Fibroblast of skin of left biceps (primary cell): ENCODE results near the gene MRPL43.
"Not testable (repeated sequence)": the region's sequence is repeated elsewhere in the genome, so short reads cannot be mapped to it uniquely, and the experiment has no call there.

Source experiments
- DNase-seq, 2 experiments: peaks; one replicate each; pipeline ENCODE4 v3.0.0-alpha.2; 2013; ENCODE audit warnings: low read depth in 2 of 2

MRPL43 gene

DNA sequence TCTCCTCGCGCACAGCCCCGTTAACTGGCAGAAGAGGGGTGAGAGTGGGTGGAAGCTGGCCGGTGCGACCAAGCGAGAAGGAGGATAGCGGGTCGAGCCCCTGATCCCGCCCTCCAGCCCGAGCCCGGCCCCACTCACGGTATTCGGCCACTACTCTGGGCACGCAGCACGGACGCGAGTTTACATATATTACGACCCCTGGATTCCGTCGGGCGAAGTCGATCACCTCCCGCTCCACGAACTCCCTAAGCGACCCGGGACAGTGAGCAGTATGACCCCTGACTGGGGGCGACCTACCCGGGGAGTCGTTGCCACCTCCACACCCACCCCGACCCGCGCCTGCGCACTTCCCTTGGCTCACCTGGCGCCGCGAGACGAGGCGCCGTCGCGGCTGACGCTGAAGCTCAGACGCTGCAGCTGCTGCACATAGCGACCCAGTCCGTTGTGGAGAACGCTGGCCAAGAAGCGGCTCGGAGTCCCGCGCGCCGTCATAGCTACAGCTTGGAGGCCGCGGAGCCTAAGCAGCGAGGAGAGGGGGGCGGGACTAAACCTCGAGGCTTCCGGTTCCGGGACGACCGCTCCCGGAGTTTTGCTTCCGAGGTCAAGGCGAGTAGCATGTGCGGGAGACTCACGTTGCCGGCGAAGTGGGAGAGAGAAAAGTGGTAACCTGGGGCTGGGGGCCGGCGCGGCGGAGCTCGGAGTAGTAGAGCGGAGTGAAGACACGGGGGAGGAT lies at the start of gene MRPL43, which contains the start of gene TWNK:
Gene MRPL43 (minus strand): TSS at position 546 of the 733 bp plus-strand sequence. CDS start 54 bp downstream, at position 492.
Gene TWNK (plus strand): TSS at position 592 of the 733 bp plus-strand sequence. CDS start 668 bp downstream, outside the sequence.
- peak in 1 of 2 experiments; percentile 30 for DNase-seq

DNA sequence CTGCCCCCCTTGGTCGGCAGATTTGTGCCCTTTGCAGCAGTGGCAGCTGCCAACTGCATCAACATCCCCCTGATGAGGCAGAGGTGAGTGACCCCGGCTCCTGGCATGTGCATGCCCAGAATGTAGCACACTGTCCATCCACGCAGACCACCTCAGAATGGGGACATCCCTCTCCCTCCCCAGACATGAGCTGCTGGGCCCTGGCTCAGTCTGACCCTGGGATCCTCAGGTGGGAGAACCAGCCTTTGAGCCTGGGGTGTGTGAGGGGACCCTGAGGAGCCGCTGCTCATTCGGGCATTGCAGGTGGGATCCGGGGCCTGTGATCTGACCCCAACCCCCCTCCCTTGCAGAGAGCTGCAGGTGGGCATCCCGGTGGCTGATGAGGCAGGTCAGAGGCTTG lies 49.4 kb upstream of the MRPL43 start:
- no peak for DNase-seq

DNA sequence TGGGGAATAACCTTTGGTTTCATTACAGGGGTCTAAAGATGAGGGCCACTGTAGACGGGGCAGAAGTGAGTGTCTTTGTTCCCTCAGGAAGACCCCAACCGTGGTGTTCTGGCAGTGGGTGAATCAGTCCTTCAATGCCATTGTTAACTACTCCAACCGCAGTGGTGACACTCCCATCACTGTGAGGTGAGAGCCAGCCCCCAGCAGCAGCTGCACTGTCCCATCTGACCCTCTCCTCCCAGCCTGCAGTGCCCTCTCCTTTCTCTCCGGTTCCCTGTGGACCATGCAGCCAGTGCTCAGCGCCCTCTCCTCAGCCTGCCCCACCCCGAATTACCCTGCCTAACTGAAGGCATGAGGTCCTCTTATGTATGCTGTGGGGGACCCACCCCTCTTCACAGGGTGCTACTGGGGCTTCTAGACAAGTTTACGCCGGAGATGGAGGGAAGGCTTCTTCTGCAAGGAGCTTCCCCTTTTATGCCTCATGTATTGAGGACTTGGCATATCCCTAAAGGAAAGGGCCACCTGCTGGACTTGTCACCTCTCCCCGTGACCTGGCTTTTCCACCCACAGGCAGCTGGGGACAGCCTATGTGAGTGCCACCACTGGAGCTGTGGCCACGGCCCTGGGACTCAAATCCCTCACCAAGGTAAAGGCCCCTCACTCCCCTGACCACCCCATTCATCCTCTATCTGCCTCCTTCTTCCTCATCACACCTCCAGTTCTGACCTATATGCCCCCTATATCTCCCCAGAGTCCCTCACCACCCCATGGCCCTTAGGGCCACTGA lies 48.8 kb upstream of the MRPL43 start:
- DNase-seq, result no peak

DNA sequence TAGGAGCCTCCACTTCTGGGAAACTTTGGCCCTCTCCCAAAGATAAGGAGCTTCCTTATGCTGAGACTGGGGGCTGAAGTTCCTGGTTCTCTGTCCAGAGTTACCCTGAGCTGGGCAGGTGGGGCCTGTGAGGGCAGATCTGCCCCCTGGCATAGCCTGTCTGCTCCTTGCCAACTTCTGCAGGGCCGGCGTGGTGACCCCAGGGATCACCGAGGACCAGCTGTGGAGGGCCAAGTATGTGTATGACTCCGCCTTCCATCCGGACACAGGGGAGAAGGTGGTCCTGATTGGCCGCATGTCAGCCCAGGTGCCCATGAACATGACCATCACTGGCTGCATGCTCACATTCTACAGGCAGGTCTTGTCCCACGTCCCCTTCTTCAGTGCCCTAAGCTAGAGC lies 48.0 kb upstream of the MRPL43 start:
- DNase-seq, result no peak

DNA sequence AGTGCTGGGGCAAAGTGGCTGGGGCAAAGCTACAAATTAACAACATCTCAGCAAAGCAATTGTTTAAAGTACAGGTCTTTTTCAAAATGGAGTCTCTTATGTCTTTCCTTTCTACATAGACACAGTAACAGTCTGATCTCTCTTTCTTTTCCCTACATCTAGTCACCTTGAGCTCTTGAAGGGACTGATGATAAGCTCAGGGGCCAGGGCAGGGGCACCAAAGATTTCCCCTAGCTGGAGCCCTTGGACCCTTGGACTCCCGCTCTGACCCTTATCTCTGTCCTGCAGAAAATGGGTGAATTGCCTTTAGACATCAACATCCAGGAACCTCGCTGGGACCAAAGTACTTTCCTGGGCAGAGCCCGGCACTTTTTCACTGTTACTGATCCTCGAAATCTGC lies 47.1 kb upstream of the MRPL43 start:
- DNase-seq, result not testable (repeated sequence)

DNA sequence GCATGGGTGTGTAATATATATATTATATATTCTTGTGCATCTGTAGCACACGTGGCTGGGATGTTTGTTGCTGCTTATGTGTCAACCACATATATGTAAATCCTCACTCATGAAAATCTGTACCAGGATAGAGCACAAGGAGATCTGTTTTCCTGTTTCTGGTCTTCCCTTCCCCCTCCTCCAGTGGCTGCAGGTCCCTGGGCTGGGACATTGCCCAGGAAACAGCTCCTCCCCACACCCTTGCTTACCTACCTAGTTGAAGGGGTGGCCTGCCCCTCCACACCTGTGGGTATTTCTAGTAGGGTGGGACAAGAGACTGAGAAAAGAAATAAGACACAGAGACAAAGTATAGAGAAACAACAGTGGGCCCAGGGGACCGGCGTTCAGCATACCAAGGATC lies 46.0 kb upstream of the MRPL43 start:
- DNase-seq, result no peak

DNA sequence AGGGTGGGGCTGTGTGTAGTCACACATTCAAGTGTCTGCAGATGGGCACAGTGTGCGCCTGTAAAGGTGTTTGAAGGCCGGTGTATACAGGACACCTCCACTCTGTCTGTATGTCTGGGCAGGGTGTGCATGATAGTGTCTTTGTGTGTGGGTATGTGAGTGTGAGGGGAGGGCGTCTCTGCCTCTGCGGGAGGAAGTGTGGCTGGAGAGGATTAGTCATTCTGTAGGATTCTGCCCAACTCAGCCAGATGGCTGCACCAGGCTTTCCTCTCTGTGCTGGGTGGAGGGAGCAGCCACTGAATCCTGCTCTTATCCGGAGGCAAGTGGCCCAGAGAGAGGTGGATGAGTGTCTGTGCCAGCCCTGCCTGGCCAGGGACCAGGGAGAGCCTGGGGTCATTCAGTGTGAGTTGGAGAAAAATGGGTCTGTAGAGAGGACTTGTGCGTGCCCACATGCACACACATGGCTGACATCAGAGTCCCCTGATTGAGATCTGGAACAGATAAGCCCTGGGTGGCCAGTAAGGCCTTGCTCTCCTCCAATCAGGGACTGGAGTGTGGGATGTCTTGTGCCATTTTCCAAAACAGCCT lies 45.4 kb upstream of the MRPL43 start:
- DNase-seq, result peak; percentile 59 to 69

DNA sequence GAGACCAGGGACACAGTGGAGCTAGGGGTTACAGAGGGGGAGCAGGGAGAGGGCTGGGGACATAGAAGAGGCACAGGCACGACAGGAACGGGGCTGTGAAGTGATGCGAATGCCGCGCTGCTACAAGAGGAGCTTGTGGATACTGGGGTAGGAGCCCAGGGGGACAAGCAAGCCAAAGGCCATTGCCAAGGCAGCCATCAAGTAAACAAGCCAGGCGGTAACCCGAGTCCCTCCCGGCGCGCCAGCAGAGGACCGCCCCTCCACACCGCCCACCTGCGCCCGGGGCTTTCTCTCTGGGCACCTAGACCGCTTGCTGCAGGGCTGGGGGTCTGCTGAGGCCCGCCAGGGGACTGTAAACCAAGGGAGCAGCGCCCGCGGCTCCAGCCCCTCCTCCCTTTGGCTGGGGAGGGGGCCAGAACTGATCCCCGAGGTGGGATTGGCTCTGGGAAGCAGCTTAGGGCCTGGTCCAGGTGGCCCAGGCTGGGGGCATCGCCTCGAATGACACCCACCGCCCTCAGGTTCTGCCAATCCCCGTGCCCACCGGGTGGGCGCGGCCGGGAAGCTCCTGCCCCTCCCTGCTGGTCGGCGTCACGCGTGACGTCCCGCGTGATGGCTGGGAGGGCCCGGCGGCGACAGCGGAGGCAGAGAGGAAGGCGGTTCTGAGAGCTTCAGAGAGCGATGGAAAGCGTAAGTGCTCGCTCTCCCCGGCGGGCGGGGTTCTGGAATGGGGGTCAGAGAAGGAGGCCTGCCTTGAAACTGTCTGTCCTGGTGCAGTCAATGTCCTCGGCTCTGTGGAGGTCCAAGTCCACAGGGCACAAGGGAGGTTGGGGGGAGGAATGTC lies 44.7 kb upstream of the MRPL43 start:
- no peak for DNase-seq

DNA sequence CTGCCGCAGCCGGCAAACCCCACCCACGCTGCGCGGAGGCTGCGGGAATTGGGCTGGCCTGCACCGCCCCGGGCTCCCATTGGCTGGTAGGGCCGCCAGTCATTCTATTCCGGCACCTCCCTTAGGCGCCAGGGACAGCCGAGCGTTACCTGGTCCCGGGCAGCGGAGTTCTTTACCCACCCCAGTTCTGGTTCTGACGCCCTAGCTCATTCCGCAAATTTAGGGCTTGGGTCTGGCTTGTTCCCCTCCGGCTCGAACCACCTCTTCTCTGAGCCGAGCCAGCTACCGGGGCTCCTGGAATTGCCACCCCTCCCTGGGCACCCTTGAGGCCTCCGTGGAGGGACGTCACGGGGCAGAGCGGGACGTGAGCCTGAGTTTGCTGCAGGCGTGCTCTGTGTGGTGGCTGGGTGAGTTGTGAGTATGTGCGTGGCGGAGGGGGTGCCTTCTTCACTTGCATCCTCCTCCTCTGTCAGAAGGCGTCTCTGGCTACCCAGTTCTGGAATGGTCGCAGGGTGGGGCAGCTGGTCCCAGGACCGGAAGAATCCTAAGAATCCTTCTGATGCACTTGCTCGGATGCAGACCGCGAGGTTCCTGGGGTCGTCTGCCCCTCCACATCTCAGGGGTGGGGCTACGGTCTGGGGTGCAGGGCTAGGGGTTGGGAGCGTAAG lies 44.0 kb upstream of the MRPL43 start, which contains the start of the genes PDZD7 and SFXN3:
Gene PDZD7 (minus strand): TSS at position 2 of the 668 bp plus-strand sequence. CDS start 910 bp downstream, outside the sequence.
Gene SFXN3 (plus strand): TSS at position 107 of the 668 bp plus-strand sequence. CDS start 3,461 bp downstream, outside the sequence.
- peak; percentile 81 to 88 for DNase-seq

DNA sequence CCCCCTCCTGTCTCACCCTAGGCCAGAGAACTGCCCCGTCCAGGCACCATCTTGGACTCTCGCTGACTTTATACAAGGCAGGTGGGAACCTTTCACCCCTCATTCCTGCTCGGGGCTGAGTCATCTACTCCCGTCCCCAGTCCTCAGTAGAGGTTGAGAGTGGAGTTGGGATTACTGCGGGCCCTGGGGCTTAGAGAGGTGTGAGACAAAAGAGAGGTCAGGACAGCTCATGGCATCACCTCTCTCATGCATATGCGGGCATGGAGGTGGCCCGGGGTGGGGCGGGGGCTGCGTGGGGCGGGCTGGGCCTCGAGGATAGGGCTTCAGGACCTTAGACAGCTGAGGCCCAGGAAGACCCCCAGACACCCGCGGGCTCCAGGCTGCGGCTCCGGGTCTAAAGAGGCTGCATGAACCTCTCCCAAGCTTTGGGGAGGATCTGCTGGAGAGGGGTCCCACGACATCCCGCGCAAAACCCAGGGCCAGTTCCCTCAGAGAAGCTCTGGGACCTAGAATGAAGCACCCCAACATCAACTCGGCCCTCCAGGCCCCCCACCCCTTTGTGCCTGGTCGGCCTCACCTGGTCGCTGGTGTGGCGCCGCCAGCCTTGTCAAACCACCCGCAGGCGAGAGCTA lies 43.3 kb upstream of the MRPL43 start:
- DNase-seq, result no peak

DNA sequence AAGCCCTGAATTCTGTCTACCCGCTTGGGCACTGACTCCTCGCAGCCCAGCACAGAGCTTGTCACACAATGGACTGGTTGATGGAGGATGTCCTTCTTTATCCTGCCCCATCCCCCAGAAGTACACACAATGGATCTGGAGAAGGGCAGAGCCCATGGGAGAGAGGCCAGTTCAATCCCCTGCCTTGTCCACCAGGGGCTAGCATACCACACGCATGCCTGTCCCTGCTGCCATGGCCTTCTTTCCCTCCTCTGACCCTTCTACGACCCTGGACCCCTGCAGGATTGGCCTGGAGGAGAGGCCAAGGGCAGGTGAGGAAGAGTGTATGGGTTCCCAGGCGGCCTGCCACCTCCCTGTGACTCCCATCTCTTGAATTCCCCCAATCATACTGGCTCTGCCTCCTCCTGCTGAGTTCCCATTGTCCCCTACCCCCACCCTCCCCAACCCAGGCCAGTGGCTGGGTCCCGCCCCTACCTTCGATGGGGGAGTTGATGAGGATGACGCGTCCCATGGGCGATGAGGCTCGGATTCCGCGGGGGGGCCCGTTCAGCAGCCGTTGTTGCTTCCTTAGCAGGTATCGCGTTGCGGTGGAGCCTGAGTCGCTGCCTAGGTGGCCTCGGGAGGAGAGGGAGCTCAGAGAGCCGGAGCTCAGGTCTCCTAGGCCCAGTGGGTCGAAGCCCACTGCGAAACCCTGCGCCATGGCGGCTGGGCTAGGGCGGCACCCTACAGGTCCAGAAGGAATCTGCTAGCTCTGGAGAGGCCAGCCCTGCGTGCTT lies 42.4 kb upstream of the MRPL43 start:
- DNase-seq, result no peak

DNA sequence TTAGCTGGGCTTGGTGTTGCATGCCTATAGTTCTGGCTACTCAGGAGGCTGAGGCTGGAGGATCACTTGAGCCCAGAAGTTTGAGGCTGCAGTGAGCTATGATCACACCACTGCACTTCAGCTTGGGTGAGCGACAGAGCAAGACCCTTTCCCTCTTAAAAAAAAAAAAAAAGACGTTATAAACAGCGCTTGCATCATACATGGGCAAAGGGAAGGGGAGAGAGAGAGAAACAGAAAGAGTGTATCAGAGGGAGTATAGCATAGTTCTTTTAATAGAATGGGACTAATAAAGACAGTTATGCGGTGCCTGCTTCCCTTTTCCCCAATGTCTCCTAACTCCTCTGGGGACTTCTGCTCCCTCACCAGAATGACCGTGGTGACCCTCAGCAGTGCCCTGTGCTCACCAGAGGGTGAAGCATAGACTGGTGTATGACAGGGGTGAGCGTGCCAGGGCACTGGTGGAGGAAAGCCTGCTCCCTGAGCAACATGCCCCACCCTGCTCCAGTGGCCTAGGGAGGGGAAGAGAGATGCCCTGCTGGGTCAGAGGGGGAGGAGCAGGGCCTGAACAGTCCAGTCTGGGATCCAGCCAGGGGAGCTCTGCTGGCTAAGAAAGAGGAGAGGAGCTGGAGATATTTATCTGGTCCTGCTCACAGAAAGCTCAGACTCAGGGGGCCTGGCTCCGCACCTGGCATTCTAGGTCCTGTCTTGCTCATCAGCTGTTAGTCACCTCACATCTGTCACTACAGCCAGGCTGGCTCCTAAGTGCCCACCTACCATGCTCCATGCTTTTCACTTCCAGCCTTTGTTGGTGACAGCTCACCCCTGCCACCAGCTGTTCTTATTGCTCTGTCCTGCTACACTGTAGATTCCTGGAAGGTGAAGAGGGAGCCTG lies 41.4 kb upstream of the MRPL43 start:
- no peak for DNase-seq

DNA sequence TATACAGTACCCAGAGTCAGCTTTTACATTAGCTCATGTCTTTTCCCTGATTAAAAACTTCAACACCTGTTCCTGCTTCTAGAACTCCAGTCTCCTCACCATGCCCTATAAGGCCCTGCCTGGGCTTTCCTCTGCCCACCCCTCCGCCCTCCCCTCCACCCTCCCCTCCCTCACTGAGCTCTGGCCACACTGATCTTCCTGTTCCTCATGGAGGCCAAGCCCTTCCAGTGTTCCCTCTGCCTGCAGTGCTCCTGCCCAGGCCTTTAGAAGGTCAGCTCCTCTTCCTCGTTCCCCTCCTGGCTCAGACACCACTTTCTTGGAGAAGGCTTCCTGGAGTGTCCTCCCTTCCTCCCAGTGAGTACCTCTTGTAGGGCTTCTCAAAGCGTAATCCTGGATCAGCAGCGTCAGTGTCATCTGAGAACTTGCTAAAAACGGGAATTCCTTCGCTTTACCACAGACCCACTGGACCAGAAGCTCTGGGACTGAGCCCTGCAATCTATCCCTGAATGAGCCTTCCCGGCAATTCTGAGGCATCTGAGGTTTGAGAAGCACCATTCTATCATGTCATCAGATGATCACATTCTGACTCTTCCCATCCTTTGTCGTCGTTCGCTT lies 39.9 kb upstream of the MRPL43 start:
- no peak for DNase-seq

DNA sequence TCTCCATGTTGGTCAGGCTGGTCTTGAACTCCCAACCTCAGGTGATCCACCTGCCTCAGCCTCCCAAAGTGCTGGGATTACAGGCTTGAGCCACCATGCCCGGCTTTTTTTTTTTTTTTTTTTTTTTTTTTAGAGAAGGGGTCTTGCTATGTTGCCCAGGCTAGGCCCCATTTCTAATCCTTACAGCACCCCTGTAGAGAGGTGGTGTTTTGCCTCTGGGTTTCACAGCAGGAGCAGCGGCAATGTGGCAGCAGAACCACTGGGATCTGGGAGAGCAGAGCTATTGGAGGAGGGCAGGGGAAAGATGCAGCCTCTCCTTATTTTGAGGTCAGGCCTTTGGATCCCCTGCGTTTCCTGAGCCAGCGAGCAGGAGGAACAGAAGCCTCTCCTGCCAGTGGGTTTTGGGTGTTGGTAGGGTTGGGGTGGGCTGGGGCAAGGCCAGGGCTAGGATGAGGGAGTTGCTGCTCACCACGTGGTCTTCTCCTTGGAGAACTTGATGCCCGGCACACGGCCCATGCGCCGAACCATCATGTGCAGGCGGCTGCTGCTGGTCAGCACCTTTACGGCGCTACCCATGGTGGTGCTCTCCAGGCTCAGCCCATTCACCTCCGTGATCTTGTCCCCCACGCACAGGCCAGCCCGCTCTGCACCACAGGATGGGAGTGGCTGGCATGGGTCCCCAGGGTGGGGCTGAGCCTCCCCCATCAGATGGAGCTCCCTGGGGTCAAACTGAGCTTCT lies 35.8 kb upstream of the MRPL43 start:
- no peak for DNase-seq

DNA sequence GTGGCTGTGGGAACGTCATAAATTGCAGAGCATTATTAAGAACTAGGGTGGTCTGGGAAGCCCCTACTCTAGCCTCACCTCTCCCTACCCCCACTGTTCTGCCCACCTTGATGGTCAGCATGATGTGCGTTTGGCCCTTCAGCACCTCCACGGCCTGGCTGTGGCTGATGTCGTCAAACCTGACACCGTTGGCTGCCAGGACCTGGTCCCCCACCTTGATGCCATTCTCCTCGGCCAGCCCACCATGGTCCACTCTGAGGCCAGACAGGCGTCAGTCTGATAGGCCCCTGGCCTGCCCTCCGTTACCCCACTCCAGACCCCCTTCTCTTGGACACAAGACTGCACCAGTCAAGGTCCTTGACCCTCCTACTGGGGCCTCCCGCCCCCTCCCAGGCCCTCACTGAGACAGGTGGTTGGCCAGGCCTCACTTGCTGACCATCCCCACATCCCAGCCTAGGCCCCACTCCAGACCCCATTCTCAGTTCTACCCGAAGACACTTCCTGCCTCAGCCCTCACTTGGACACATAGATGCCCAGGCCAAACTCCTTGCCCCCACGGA lies 34.5 kb upstream of the MRPL43 start:
- no peak for DNase-seq

DNA sequence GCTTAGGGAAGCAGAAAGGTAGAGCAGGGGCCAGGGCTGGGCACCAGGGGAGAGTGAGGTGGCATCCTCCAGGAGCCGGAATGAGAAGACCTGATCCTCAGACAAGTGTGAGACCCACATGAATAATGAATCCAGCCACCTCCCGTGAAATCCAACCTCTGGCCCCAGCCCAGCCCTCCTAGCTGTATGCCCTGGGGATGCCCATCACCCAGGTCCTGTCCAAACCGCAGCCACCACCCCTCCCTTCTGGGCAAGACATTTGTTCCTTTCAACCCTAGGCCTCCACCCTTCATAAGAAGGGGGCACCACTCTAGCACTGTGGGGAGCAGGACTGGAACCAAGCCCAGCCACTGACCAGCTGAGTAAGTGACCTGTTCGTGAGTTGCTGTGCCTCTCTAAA lies 33.9 kb upstream of the MRPL43 start:
- no peak for DNase-seq
